ENCODE results near the gene KLF16.

DNA sequence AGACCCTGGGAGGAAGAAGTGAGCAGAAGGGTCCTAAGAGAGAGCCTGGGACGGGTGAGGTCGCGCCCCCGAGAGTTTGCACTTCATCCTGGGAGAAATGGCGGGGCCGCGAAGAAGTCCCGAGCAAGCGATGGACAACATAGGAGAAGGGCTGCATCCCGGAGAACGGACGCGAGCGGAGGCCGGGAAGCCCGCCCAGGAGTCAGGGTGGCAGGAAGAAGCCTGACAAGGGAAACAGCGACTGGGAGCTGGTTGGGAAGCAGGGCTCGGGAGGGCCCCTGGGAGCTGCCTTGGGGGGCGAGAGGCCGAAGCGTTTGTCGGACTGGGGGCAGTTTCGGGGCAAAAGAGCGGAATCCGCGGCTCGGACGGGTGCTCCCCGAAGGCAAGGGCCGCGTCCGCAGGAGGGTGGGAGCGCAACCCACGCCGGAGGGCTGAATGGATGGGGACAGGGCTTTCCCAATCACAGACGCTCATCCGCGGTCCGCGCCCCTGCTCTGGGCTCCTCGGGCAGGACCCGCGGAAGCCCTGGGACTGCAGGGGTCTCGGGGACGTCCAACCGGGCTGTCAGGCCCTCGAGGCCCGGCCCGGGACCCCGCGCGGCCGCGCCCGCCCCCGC, 21.4 kb upstream of the KLF16 start:
- TF ChIP-seq CTCF (IDR thresholded peaks at IDR 0.05) (no peak), POLR2A (IDR thresholded peaks at IDR 0.05) (no peak)

All from testis (tissue), 2 donors.